ENCODE measurements around the gene ATP9A.
"Not testable (repeated sequence)": the region's sequence is repeated elsewhere in the genome, so short reads cannot be mapped to it uniquely, and the experiment has no call there.

- TF ChIP-seq CTCF (conservative IDR thresholded peaks at IDR 0.05; ENCODE audit: low read depth, low read length); EZH2 (IDR thresholded peaks at IDR 0.05; ENCODE audit: low read length, unreplicated experiment); EZH2phosphoT487 (IDR thresholded peaks at IDR 0.05; ENCODE audit: borderline replicate concordance, low read length): not testable (repeated sequence)
Observed at GRCh38 chr20:51722246-51722645, 45.9 kb downstream of the ATP9A start.

Measured in PC-3 (cell line).